ENCODE results near the gene SLC25A26.
A peak's percentile ranks its signal among the peaks of the same experiment; 100 is the strongest.

SLC25A26 gene

GRCh38 chr3:66326340-66326739 lies 105.5 kb downstream of the SLC25A26 start:
- no peak for DNase-seq (ENCODE audit: low read depth)

- no peak for DNase-seq (ENCODE audit: low read depth)
Observed at GRCh38 chr3:66335671-66336070, 114.9 kb downstream of the SLC25A26 start.

GRCh38 chr3:66336333-66336766 lies 115.5 kb downstream of the SLC25A26 start:
- DNase-seq (ENCODE audit: low read depth), result no peak

DNA sequence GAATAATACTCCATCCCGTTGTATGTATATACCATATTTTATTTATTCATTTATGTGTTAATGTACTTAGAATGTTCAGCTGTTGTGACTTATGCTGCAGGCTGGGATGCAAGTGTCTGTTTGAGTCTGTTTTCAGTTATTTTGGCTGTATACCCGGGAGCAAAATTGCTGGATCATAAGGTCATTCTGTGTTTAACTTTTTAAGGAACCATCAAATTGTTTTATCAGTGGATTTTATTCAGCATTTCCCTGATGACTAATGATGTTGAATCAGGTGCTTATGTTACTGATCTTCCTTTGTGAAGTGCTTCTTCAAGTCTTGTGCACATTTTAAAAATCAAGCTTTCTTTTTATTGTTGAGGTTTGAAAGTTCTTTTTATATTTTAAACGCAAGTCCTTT lies 118.1 kb downstream of the SLC25A26 start:
- DNase-seq (ENCODE audit: low read depth), result no peak

DNA sequence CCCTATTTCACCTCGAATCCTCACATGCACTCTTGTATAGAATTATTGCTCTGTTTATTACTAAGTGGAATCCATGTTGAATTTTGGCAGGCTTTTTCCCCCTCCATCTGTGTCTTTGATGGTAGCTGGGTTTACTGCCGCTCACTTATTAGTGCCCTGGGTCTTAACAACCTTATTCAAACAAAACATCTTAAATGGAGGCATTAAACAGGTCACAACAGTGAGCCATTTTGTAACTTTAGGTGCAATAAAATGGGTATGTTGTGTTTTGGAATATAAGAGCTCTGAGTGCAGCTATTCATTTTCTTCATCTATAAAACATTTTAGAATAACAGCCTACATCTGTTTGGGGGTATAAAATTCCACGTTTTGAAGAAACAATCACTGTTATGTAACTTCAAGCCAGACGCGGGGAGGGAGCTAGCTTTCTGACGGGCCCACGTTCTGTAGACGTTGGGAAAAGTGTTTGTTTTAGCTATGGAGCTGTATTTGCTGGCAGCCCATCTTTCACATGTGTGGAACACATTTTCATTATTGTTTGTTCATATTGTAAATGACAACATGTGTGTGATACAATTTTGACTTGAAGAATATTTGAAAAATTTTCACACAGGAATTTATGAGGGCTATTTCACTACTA lies 122.0 kb downstream of the SLC25A26 start:
- DNase-seq (ENCODE audit: low read depth), result no peak

- no peak for DNase-seq (ENCODE audit: low read depth)
Observed at GRCh38 chr3:66344391-66344811, 123.6 kb downstream of the SLC25A26 start.

GRCh38 chr3:66344848-66345578 lies 124.2 kb downstream of the SLC25A26 start:
- no peak for DNase-seq (ENCODE audit: low read depth)

DNA sequence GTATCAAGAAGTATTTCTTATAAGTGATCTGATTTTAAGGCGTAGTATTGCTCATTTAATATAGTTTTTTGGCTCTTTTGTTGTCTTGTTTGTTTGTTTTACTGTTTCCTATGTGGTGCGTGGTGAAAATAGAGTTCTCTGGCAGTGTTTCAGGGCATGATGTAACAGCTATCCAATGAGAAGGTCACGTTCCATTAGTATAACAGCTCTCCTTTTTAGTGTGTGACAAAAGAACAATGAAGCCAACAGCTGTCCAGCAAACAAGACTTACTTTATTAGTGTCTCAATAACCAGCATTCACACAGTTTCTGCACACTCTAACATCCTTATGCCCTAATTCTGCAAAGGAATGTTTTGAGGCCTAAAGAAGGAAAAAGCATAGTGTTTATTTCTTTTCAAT lies 127.9 kb downstream of the SLC25A26 start:
- no peak for DNase-seq (ENCODE audit: low read depth)

DNA sequence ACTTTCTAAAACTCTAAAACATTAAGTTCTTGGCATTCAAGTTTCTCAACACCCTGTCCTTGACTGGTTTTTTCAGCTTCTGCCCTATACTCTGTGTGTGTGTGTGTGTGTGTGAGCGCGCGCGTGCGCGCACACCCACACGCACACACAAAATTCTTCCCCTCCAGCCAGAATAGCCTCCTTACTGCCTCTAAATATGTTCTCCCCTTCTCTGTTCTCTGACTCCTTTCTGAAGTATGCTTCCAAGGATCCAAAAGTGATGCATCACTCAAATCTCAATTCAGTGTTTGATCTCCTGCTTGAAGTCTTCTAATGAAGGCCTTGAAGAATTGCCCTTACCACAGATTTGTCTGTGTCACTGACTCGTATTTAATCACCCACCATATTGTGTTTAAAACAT lies 129.8 kb downstream of the SLC25A26 start:
- no peak for DNase-seq (ENCODE audit: low read depth)

- no peak for DNase-seq (ENCODE audit: low read depth)
Observed at GRCh38 chr3:66353039-66353438, 132.2 kb downstream of the SLC25A26 start.

DNA sequence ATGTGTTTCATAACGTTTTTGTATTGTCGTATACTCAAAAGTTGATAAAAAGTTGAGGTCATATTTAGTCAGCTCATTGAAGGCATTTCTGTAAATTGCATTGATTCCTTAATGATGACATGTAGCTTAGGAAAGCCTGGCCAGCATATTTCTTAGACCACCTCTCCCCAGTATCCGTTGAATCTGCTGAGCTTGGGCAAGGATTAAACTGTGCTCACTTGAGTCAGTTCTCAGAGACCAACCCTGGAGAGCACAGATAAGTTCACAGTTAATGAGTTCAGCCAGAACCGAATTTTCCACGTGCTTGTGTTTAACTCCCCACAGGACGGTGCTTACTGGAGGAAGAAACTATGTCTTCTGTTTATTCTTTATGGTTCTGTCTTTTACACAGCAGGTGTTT lies 132.7 kb downstream of the SLC25A26 start:
- no peak for DNase-seq (ENCODE audit: low read depth)

DNA sequence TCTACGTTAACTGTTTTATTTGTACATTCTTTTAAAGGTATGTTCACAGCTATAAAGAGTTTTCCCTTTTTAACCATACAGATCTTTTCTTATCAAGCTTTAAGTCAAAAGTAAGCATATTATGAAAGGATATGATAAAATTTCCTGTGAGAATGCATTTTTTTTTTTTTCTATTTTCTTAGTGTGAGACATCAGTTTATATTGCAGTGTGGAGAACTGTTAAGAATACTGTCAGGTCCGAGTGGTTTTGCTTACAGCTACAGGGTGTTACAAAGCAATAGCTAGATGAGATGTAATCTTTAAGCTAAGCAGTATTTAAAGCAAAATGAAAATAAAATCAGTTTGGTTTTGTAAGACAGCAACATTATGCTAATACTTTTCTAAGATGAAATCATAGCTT lies 133.2 kb downstream of the SLC25A26 start:
- DNase-seq (ENCODE audit: low read depth), result no peak

GRCh38 chr3:66355394-66355793 lies 134.6 kb downstream of the SLC25A26 start:
- no peak for DNase-seq (ENCODE audit: low read depth)

- no peak for DNase-seq (ENCODE audit: low read depth)
Observed at GRCh38 chr3:66355997-66356396, 135.2 kb downstream of the SLC25A26 start.

GRCh38 chr3:66361356-66361755 lies 140.6 kb downstream of the SLC25A26 start:
- DNase-seq (ENCODE audit: low read depth), result no peak

DNA sequence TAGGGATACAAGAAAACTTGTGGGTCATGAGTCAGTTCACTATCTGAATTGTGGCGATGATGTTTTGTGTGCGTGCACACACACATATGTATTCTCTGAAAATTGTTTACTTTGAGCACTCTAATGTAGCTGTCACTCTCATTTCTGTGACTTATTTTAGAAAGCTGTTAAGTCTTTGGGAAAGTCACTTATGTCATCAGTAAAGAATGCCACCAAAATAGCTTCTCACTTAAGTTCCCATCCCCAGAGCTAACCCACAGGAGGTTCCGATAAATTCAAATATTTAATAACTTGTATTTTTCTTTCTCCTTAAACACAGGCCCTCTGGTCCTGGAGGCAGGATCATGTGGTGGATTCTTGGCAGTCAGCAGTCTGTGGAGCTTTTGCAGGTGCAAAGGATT lies 141.7 kb downstream of the SLC25A26 start:
- no peak for DNase-seq (ENCODE audit: low read depth)

- no peak for DNase-seq (ENCODE audit: low read depth)
Observed at GRCh38 chr3:66363148-66363547, 142.3 kb downstream of the SLC25A26 start.

- DNase-seq (ENCODE audit: low read depth), result no peak
Observed at GRCh38 chr3:66365080-66365479, 144.3 kb downstream of the SLC25A26 start.

DNA sequence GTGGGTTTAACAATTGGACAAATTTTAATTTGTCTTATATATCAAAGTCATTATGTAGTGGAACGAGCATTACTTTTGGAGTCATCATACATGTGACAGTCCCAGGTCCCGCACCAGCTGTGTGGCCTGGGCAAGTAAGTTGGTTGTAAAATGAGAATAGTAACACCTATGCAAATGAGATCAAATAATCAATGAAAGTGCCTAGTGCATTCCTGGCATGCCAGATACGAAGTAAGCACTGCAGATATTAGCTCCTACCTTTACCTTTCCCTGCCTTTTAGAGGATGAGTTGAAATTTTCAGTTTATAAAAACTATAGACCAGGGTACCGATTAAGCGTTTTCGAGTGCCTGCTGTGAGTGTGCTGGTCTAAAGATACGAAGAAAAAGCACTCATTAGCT lies 145.9 kb downstream of the SLC25A26 start:
- DNase-seq (ENCODE audit: low read depth), result no peak

GRCh38 chr3:66367979-66368378 lies 147.2 kb downstream of the SLC25A26 start:
- DNase-seq (ENCODE audit: low read depth), result no peak

GRCh38 chr3:66370179-66370578 lies 149.4 kb downstream of the SLC25A26 start:
- no peak for DNase-seq (ENCODE audit: low read depth)

DNA sequence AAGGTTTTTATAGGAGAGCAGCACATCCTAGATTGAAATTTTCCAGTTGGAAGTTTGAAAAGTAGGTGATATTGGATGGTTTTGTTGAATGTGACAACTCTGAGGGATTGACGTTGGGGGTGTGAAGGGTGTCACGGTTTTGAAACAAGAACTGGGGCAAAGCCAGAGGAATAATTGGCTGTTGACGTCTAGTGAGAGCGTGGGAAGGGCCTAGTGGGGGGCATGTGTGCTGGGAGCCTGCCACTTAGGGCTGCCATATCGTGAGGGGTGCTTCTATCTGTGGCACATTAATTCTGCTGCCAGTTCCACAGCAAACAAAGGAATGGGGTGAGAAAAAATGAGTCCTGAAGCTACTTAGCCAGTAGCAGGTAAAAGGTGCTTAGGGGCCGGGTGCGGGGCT lies 150.6 kb downstream of the SLC25A26 start:
- DNase-seq (ENCODE audit: low read depth), result no peak

DNA sequence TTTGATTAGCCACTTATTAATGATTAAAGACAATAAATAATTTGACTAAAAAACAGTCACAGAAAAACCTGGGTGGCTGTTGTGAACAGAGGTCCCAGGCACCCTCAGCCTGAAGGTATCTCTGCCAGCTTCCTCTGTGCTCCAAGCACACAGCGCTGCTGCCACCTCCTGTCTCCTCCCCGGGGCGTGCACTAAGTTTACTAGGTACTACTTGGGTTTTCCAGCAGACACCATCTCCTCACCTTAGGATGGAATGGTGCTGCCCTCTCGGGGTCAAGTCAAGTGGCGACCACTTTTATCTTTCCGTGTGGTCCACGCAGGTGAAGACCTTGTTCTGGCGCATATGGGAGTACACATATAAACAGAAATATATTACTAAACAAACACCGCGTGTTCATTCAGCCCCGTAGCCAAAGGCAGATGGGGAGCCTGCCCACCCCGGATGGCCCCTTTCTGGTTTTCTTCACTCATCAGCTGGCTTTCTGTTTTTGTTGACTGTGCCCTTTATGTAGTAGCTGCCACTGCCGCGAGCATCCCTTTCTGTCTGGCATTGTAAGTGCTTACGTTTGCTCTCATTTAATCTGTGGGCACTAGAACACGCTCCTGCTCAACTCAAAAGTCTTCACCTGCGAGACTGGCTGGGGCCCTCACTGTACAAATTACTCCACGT lies 152.0 kb downstream of the SLC25A26 start:
- DNase-seq (ENCODE audit: low read depth), result peak; percentile 27
